Mucosa of descending colon (tissue), 3 donors: ENCODE measurements around the gene IDH3B. TPM values are rescaled to one million over a fixed set of nuclear protein-coding genes. Genes with fewer than 3 reads are reported as not detected.

Experiments used
- ATAC-seq: fragments of 200-7000 bp; cut with Tn5 transposase; one replicate; pipeline ENCODE4 v1.9.1; 2020; ENCODE audit warnings: mild to moderate bottlenecking, moderate library complexity
- DNase-seq, 3 donors: peaks; one replicate each; pipeline ENCODE4 v3.0.0-alpha.2; 2020
- H3K36me3 ChIP-seq: fragments of 200-600 bp; one replicate; pipeline ENCODE4 v1.8.0; 2021; ENCODE audit warnings: low read depth, mild to moderate bottlenecking
- H3K4me1 ChIP-seq: fragments of 200-600 bp; one replicate; pipeline ENCODE4 v1.8.0; 2021; ENCODE audit warnings: low read depth, mild to moderate bottlenecking
- H3K4me3 ChIP-seq: fragments of 200-600 bp; one replicate; pipeline ENCODE4 v1.8.0; 2021; ENCODE audit warnings: mild to moderate bottlenecking
- H3K9me3 ChIP-seq: fragments of 200-600 bp; one replicate; pipeline ENCODE4 v1.8.0; 2021; ENCODE audit warnings: mild to moderate bottlenecking
- CTCF ChIP-seq: fragments of 200-600 bp; IDR thresholded peaks from one replicate; pipeline ENCODE4 v1.8.0; 2022; ENCODE audit warnings: antibody characterized with exemption, mild to moderate bottlenecking
- intact Hi-C, 2 donors: fragments of 100-400 bp; cut with DNase I in 1 of 2; cut with micrococcal nuclease in 1 of 2; formaldehyde crosslinking; loops; one replicate each; pipeline versions ENCODE4 v1.11.0 to v1.11.1; 2022; cut with DNase I, micrococcal nuclease
- total RNA-seq, 3 donors: library from RNA; stranded (reverse); fragmentation: NEBNext Ultra II Directional in 2 of 3; extraction: Animal tissue kit (Norgen Biotek cat#: 25700) in 2 of 3; gene quantifications; one replicate each; pipeline versions ENCODE4 v1.2.1 to v1.2.4, GENCODE V29; 2021 to 2023
- donor health status: DM: no; HTN: no; CAD: no; lungs with moderate emphysema.
- donor health status: DM: no; HTN: no; CAD: no.
- donor health status: DM: no; HTN: yes; CAD: no.

Gene IDH3B
- total RNA-seq, 3 donors from 2014 or later = 112 to 128 (median 123) TPM

GRCh38 chr20:2618815-2619214 lies 45.2 kb downstream of the IDH3B start:
- H3K4me3 ChIP-seq = no peak overlapping the region
- TF ChIP-seq CTCF = no peak
- H3K36me3 ChIP-seq = no peaks in the 10 kb centered on the region
- ATAC-seq (peak; percentile 79), DNase-seq (no peak)
- H3K4me1 ChIP-seq = no peaks in the 10 kb centered on the region
- no peaks in the 10 kb centered on the region for H3K9me3 ChIP-seq
- intact Hi-C loops = no loop called here

GRCh38 chr20:2617099-2617714 lies 46.8 kb downstream of the IDH3B start:
- no peak overlapping the region for H3K4me3 ChIP-seq
- no peak for TF ChIP-seq CTCF
- intact Hi-C loops = no loop called here
- H3K4me1 ChIP-seq = no peaks in the 10 kb centered on the region
- H3K36me3 ChIP-seq = no peaks in the 10 kb centered on the region
- no peak for DNase-seq
- no peaks in the 10 kb centered on the region for H3K9me3 ChIP-seq
- no peak for ATAC-seq

- ATAC-seq = no peak
- Histone ChIP-seq H3K9me3 (no peaks in the 10 kb centered on the region), H3K36me3 (no peaks in the 10 kb centered on the region), H3K4me1 (no peaks in the 10 kb centered on the region), H3K4me3 (no peak overlapping the region)
- intact Hi-C loops = no loop called here
- TF ChIP-seq CTCF = no peak
- no peak for DNase-seq
Measured at GRCh38 chr20:2616634-2617033, 47.4 kb downstream of the IDH3B start.

GRCh38 chr20:2612073-2612472 lies 51.9 kb downstream of the IDH3B start:
- no peak for TF ChIP-seq CTCF
- DNase-seq (no peak), ATAC-seq (no peak)
- peaks cover 4% of the 10 kb centered on the region for H3K9me3 ChIP-seq
- no peaks in the 10 kb centered on the region for H3K4me1 ChIP-seq
- intact Hi-C loops = no loop called here
- H3K36me3 ChIP-seq = no peaks in the 10 kb centered on the region
- no peak overlapping the region for H3K4me3 ChIP-seq

GRCh38 chr20:2610941-2611720 lies 52.9 kb downstream of the IDH3B start:
- H3K36me3 ChIP-seq = no peaks in the 10 kb centered on the region
- H3K4me1 ChIP-seq = no peaks in the 10 kb centered on the region
- DNase-seq (no peak), ATAC-seq (no peak)
- peaks cover 12% of the 10 kb centered on the region for H3K9me3 ChIP-seq
- no peak overlapping the region for H3K4me3 ChIP-seq
- intact Hi-C loops = no loop called here
- TF ChIP-seq CTCF = no peak
